NB4 (cell line): ENCODE measurements around the gene PGF.

ENCODE experiments used
- MAX ChIP-seq: IDR thresholded peaks from 2 replicates; pipeline ENCODE4 v1.6.1; 2011; ENCODE audit warnings: low read depth, low read length
- MYC ChIP-seq: IDR thresholded peaks from 2 replicates; pipeline ENCODE4 v1.6.1; 2011; ENCODE audit warnings: low read depth, low read length
- POLR2A ChIP-seq: IDR thresholded peaks from 2 replicates; pipeline ENCODE4 v1.6.1; 2011; ENCODE audit warnings: mild to moderate bottlenecking; ENCODE audit not compliant: insufficient read length; ENCODE audit errors: extremely low read depth
- TF ChIP-seq, protein P1 (sequence below): IDR thresholded peaks from one replicate; pipeline ENCODE4 v1.5.1; 2012; ENCODE audit warnings: low read depth, low read length

- TF ChIP-seq, protein P1, sequence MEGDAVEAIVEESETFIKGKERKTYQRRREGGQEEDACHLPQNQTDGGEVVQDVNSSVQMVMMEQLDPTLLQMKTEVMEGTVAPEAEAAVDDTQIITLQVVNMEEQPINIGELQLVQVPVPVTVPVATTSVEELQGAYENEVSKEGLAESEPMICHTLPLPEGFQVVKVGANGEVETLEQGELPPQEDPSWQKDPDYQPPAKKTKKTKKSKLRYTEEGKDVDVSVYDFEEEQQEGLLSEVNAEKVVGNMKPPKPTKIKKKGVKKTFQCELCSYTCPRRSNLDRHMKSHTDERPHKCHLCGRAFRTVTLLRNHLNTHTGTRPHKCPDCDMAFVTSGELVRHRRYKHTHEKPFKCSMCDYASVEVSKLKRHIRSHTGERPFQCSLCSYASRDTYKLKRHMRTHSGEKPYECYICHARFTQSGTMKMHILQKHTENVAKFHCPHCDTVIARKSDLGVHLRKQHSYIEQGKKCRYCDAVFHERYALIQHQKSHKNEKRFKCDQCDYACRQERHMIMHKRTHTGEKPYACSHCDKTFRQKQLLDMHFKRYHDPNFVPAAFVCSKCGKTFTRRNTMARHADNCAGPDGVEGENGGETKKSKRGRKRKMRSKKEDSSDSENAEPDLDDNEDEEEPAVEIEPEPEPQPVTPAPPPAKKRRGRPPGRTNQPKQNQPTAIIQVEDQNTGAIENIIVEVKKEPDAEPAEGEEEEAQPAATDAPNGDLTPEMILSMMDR = no peak
- TF ChIP-seq POLR2A (no peak), MAX (no peak), MYC (no peak)
Measured at GRCh38 chr14:75001261-75001660, 45.9 kb upstream of the PGF start.
